ENCODE results near the gene TCERG1L. TPM values are rescaled to one million over a fixed set of nuclear protein-coding genes. Genes with fewer than 3 reads are reported as not detected.

TCERG1L gene
- total RNA-seq, 2 experiments from 2014 or later, result not detected

DNA sequence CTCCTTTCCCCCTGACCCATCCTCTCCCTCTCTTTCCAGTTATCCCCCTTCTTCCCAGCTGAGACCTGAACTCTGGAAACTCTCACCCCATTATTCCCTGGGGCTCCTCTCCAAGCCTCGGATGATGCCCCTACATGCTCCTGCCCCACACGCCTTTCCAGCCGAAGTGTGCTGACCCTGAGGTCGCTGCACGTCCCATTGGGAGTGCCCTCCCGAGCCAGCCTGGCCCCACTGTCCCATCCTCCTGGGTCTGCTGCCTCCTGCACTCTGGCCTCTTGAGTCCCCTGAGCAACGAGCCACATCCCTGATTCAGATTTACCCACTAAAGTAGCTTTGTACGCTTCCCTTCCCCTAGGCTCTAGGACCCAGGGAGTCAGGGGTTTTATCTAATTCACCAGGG lies 87.4 kb downstream of the TCERG1L start:
- H3K36me3 Mint-ChIP-seq (ENCODE audit: low read depth), result no peaks in the 10 kb centered on the region
- ChIA-PET CTCF (no interaction called here), POLR2A (no interaction called here)
- ATAC-seq, result no peak
- H3K4me3 Mint-ChIP-seq, result no peak overlapping the region
- TF ChIP-seq, protein P1, sequence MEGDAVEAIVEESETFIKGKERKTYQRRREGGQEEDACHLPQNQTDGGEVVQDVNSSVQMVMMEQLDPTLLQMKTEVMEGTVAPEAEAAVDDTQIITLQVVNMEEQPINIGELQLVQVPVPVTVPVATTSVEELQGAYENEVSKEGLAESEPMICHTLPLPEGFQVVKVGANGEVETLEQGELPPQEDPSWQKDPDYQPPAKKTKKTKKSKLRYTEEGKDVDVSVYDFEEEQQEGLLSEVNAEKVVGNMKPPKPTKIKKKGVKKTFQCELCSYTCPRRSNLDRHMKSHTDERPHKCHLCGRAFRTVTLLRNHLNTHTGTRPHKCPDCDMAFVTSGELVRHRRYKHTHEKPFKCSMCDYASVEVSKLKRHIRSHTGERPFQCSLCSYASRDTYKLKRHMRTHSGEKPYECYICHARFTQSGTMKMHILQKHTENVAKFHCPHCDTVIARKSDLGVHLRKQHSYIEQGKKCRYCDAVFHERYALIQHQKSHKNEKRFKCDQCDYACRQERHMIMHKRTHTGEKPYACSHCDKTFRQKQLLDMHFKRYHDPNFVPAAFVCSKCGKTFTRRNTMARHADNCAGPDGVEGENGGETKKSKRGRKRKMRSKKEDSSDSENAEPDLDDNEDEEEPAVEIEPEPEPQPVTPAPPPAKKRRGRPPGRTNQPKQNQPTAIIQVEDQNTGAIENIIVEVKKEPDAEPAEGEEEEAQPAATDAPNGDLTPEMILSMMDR (IDR thresholded peaks at IDR 0.05), result no peak
- DNase-seq, result no peak
- intact Hi-C loops (cut with micrococcal nuclease), result no loop called here
- no peak overlapping the region for H3K27ac Mint-ChIP-seq
- H3K4me1 Mint-ChIP-seq (ENCODE audit: low read depth), result no peaks in the 10 kb centered on the region
- no peaks in the 10 kb centered on the region for H3K9me3 Mint-ChIP-seq
- no peaks in the 10 kb centered on the region for H3K27me3 Mint-ChIP-seq

DNA sequence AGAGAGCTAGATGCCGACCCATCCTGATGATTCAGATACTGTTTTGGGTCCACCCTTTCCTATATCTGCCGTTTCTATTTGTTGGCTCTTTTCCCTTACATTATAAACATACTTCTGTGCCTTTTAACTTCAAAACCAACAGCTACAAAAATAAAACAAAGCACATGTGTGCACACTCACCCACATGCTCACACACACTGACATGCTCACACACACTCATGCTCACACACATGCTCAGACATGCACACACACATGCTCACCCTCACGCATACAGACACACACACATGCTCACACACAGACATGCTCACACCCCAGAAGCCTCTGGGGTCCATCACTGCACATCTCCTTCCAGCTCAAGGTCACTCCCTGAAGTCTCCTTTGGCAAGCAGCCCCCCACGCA lies 88.1 kb downstream of the TCERG1L start:
- ATAC-seq, result no peak
- no peak for DNase-seq
- Mint-ChIP-seq H3K9me3 (no peaks in the 10 kb centered on the region), H3K4me3 (no peak overlapping the region), H3K27me3 (no peaks in the 10 kb centered on the region), H3K4me1 (ENCODE audit: low read depth) (no peaks in the 10 kb centered on the region), H3K27ac (no peak overlapping the region), H3K36me3 (ENCODE audit: low read depth) (no peaks in the 10 kb centered on the region)
- POLR2A ChIA-PET, result no interaction called here
- TF ChIP-seq, protein P1 (IDR thresholded peaks at IDR 0.05), result no peak
- intact Hi-C loops (cut with micrococcal nuclease), result no loop called here
- CTCF ChIA-PET, result no interaction called here

DNA sequence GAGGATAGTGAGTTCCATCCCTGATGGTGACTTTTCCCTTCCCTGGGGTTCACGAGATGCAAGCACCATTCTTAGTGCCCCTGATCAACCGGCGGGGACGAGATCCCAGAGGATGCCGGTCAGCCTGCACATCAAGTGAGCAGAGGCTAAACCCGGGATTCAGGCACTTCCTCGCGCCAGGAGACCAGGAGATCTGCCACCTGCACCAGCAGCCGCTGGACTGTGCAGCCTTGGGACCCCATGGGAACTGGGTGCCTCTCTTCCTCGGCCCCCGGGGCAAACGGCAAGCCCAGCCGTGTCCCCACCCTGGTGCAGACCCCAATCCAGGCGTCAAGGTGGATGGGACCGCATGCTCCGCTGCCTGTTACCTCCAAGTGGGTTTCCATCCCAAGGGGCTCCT lies 88.5 kb downstream of the TCERG1L start:
- no peak for ATAC-seq
- H3K9me3 Mint-ChIP-seq, result no peaks in the 10 kb centered on the region
- H3K27me3 Mint-ChIP-seq, result no peaks in the 10 kb centered on the region
- TF ChIP-seq, protein P1 (IDR thresholded peaks at IDR 0.05), result no peak
- no peaks in the 10 kb centered on the region for H3K36me3 Mint-ChIP-seq (ENCODE audit: low read depth)
- intact Hi-C loops (cut with micrococcal nuclease), result no loop called here
- H3K4me3 Mint-ChIP-seq, result no peak overlapping the region
- CTCF ChIA-PET, result no interaction called here
- no peak overlapping the region for H3K27ac Mint-ChIP-seq
- H3K4me1 Mint-ChIP-seq (ENCODE audit: low read depth), result no peaks in the 10 kb centered on the region
- no peak for DNase-seq
- POLR2A ChIA-PET, result no interaction called here

DNA sequence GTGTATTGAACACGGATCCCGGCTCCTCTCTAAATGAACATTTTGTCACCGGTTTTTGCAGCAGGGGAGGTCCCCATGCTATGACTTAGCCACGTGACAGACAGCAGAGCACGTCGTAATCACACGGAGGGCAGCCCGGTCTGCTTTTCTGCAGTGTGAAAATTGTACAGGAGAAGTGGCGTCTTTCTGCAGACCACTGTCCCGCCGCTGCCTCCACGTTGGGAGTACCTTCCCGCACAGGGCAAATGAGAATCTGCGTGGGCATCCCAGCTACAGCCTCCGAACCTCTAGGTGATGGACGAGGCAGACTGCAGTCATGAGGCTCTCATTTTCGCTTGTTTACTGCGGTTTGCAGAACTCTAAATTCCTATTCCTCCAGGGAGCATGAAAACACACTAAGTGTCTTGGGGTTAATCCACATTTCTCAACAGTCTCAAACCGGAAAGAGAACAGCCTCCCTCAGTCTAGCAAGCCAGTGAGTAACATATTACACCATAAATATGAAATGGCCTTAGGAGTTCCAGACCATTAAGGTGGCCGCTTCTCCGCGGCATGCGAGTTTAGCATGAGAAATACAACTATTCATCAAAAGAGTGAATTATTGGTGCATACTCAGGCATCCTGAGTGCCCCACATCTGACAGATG lies 89.8 kb downstream of the TCERG1L start:
- Mint-ChIP-seq H3K36me3 (ENCODE audit: low read depth) (no peaks in the 10 kb centered on the region), H3K4me1 (ENCODE audit: low read depth) (no peaks in the 10 kb centered on the region)
- POLR2A ChIA-PET, result no interaction called here

DNA sequence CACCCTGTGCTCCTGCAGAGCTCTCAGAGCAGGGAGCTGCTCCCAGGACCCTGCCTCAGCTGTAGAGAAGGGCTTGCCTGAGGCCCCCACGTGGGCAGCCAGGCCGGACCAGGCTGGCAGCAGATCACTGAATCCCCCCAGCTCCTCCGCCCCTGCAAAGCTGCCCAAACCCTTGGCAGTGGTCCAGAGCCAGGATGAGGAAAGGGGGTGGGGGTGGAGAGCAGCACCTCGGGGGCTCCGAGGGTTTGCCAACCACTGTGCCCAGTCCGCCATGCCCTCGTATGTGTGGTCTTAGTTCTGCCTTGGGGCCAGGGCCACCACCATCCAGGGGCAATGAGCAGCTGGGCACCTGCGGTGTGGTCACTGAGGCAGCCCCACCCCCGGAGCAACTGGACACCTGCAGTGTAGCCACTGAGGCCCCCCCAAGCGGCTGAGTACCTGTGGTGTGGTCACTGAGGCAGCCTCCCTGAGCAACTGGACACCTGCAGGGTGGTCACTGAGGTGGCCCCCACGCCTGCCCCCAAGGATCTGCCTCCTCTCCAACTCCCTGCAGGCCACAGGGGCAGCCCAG lies 90.8 kb downstream of the TCERG1L start:
- no peaks in the 10 kb centered on the region for H3K27me3 Mint-ChIP-seq
- H3K36me3 Mint-ChIP-seq (ENCODE audit: low read depth), result no peaks in the 10 kb centered on the region
- ATAC-seq (no peak), DNase-seq (no peak)
- no peaks in the 10 kb centered on the region for H3K4me1 Mint-ChIP-seq (ENCODE audit: low read depth)
- TF ChIP-seq, protein P1 (IDR thresholded peaks at IDR 0.05), result no peak
- intact Hi-C loops (cut with micrococcal nuclease), result no loop called here
- H3K4me3 Mint-ChIP-seq, result no peak overlapping the region
- POLR2A ChIA-PET, result no interaction called here
- H3K27ac Mint-ChIP-seq, result no peak overlapping the region
- H3K9me3 Mint-ChIP-seq, result no peaks in the 10 kb centered on the region
- CTCF ChIA-PET, result no interaction called here

More for the DNA sequence above, 89.8 kb downstream of the TCERG1L start:
- Mint-ChIP-seq H3K9me3 (no peaks in the 10 kb centered on the region), H3K4me3 (no peak overlapping the region), H3K27me3 (no peaks in the 10 kb centered on the region), H3K27ac (no peak overlapping the region)
- CTCF ChIA-PET, result no interaction called here
- ATAC-seq (no peak), DNase-seq (no peak)
- TF ChIP-seq, protein P1 (IDR thresholded peaks at IDR 0.05), result no peak
- intact Hi-C loops (cut with micrococcal nuclease), result no loop called here
